ENCODE results near the gene NACAD.

DNA sequence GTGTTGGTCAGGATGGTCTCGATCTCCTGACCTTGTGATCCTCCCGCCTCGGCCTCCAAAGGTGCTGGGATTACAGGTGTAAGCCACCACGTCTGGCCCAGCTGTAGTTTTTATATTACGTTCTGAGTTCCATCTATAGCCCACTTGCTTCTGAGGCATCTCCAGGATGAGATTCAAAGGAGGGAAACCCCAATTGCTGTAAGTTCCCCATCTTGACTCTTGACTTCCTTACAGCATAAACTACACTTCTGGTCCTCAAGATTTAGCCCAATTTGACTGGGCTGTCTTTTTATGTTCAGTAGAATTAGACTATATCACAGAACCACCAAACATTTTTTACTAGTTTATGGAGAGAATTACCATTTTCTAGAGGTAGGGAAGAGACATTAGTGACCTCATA lies 44.4 kb downstream of the NACAD start:
- TF ChIP-seq, protein P1, sequence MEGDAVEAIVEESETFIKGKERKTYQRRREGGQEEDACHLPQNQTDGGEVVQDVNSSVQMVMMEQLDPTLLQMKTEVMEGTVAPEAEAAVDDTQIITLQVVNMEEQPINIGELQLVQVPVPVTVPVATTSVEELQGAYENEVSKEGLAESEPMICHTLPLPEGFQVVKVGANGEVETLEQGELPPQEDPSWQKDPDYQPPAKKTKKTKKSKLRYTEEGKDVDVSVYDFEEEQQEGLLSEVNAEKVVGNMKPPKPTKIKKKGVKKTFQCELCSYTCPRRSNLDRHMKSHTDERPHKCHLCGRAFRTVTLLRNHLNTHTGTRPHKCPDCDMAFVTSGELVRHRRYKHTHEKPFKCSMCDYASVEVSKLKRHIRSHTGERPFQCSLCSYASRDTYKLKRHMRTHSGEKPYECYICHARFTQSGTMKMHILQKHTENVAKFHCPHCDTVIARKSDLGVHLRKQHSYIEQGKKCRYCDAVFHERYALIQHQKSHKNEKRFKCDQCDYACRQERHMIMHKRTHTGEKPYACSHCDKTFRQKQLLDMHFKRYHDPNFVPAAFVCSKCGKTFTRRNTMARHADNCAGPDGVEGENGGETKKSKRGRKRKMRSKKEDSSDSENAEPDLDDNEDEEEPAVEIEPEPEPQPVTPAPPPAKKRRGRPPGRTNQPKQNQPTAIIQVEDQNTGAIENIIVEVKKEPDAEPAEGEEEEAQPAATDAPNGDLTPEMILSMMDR (IDR thresholded peaks at IDR 0.05; ENCODE audit: low read depth, low read length, poor library complexity, severe bottlenecking), result no peak
- no peak for TF ChIP-seq EZH2phosphoT487 (IDR thresholded peaks at IDR 0.05; ENCODE audit: borderline replicate concordance, low read length)

All from DOHH2 (cell line).